ENCODE data around the gene CTDSP1. TPM values are rescaled to one million over a fixed set of nuclear protein-coding genes. Genes with fewer than 3 reads are reported as not detected.

Gene CTDSP1
- total RNA-seq, 2 experiments from 2014 or later: 67.8 to 73.5 TPM

DNA sequence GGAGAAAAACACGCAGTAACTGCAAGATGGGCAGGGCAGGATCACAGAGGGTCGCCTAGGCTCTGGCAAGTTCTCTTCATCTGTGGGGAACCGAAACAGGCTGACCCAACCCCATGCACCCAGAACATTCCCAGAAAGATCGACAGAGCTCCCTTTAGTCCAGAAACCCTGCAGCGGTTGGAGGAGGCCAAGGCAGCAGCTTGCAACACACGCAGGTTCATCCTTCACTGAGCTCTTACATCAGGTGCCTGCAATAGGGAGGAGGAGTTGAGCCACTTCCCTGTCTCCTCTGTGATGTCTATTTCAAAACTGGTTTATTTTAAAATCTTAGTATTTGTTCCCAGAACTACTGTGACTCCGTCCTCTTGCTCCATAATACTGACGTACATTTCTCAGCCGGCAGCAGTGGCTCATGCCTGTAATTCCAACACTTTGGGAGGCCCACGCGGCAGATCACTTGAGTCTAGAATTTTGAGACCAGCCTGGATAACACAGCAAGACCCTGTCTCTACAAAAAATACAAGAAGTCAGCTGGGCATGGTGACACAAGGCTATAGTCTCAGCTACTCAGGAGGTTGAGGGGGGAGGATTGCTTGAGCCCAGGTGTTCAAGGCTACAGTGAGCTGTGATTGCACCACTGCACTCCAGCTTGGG is 29.1 kb upstream of the CTDSP1 start:
- Mint-ChIP-seq H3K4me1 (peaks cover 6% of the 10 kb centered on the region), H3K36me3 (no peaks in the 10 kb centered on the region), H3K27me3 (no peaks in the 10 kb centered on the region), H3K4me3 (no peak overlapping the region), H3K27ac (no peak overlapping the region), H3K9me3 (no peaks in the 10 kb centered on the region)
- no peak for DNase-seq

DNA sequence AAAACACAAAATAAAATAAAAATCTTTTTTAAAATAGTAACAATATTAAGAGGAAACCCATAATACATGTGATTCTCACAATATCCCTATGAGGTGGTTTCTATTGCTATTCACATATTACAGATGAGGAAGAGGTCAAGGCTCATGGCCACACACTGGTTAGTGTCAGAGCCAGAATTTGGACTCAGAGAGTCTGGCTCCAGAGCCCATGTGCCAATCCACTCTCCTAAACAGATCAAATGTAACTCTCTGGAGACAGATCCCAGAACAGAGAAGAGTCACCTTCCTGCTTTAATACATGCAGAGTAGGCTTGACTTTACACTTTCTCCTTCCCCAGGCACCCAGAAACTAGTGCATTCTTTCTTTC is 27.7 kb upstream of the CTDSP1 start:
- Mint-ChIP-seq H3K4me1 (peaks cover 6% of the 10 kb centered on the region), H3K4me3 (no peak overlapping the region), H3K36me3 (no peaks in the 10 kb centered on the region), H3K27me3 (no peaks in the 10 kb centered on the region), H3K9me3 (no peaks in the 10 kb centered on the region), H3K27ac (no peak overlapping the region)
- DNase-seq: no peak

- Mint-ChIP-seq H3K36me3 (no peaks in the 10 kb centered on the region), H3K27me3 (no peaks in the 10 kb centered on the region), H3K4me3 (no peak overlapping the region), H3K9me3 (no peaks in the 10 kb centered on the region), H3K27ac (no peak overlapping the region), H3K4me1 (peaks cover 6% of the 10 kb centered on the region)
- no peak for DNase-seq
These were observed 24.9 kb upstream of the CTDSP1 start for GRCh38 chr2:218374795-218375194.

DNA sequence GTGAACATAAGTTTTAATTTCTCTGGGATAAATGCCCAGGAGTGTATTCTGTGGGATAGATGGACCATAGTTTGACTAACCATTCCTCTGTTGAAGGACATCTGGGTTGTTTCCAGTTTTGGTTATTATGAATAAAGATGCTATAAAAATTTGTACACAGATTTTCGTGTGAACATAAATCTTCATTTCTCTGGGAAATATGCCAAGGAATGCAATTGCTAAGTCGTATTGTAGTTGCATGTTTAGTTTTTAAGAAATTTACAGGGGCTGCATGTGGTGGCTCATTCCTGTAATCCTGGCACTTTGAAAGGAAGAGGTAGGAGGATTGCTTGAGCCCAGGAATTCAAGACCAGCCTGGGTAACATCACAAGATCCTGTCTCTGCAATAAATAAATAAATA is 24.5 kb upstream of the CTDSP1 start:
- DNase-seq: no peak
- Mint-ChIP-seq H3K4me1 (peaks cover 4% of the 10 kb centered on the region), H3K27ac (no peak overlapping the region), H3K27me3 (no peaks in the 10 kb centered on the region), H3K36me3 (no peaks in the 10 kb centered on the region), H3K4me3 (no peak overlapping the region), H3K9me3 (no peaks in the 10 kb centered on the region)

DNA sequence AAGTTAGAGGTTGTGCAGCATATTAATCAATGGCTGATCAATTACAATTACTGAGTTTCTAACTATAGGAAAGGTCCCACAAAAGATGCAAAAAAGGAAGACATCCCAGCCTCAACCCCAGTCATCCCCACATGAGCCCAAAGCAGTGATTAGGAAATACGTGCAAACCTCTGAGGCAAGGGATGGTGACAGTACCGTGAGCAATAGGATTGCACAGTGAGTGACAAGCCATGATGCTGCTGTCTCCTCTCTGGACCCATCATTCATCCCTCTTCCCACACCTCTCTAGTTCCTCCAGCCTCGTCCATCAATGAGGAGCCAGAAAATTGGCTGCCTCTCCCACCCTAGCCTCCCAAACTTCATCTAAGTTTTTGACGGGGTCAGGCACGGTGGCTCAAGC is 21.6 kb upstream of the CTDSP1 start:
- no peaks in the 10 kb centered on the region for H3K27me3 Mint-ChIP-seq
- H3K4me3 Mint-ChIP-seq: no peak overlapping the region
- no peak overlapping the region for H3K27ac Mint-ChIP-seq
- H3K36me3 Mint-ChIP-seq: no peaks in the 10 kb centered on the region
- H3K4me1 Mint-ChIP-seq: peaks cover 2% of the 10 kb centered on the region
- DNase-seq: no peak
- no peaks in the 10 kb centered on the region for H3K9me3 Mint-ChIP-seq

GRCh38 chr2:218381916-218382366 is 17.7 kb upstream of the CTDSP1 start, which contains the start of gene SLC11A1:
Gene SLC11A1, plus strand, starts transcription at chr2:218382273. Its CDS starts 96 bp downstream, at chr2:218382369.
- Mint-ChIP-seq H3K36me3 (no peaks in the 10 kb centered on the region), H3K4me1 (peaks cover 2% of the 10 kb centered on the region), H3K27me3 (no peaks in the 10 kb centered on the region), H3K4me3 (no peak within 1 kb of the TSS), H3K9me3 (no peaks in the 10 kb centered on the region), H3K27ac (no peak within 1 kb of the TSS)
- DNase-seq: no peak

DNA sequence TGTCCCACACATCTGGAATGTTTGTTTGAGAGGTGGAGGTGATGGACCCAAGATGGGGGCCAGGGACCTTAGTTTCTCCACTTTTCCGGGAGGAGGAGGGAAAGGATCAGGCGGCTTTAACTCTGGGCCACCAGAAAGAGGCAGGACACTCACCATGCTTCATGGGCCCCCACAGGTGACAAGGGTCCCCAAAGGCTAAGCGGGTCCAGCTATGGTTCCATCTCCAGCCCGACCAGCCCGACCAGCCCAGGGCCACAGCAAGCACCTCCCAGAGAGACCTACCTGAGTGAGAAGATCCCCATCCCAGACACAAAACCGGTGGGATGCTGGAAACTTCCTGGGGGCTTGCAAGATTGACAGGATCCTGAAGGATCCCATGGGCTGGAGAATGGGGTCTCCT is 16.9 kb upstream of the CTDSP1 start:
- Mint-ChIP-seq H3K27ac (no peak overlapping the region), H3K4me1 (peaks cover 7% of the 10 kb centered on the region), H3K4me3 (no peak overlapping the region), H3K27me3 (no peaks in the 10 kb centered on the region), H3K36me3 (no peaks in the 10 kb centered on the region), H3K9me3 (no peaks in the 10 kb centered on the region)
- no peak for DNase-seq

DNA sequence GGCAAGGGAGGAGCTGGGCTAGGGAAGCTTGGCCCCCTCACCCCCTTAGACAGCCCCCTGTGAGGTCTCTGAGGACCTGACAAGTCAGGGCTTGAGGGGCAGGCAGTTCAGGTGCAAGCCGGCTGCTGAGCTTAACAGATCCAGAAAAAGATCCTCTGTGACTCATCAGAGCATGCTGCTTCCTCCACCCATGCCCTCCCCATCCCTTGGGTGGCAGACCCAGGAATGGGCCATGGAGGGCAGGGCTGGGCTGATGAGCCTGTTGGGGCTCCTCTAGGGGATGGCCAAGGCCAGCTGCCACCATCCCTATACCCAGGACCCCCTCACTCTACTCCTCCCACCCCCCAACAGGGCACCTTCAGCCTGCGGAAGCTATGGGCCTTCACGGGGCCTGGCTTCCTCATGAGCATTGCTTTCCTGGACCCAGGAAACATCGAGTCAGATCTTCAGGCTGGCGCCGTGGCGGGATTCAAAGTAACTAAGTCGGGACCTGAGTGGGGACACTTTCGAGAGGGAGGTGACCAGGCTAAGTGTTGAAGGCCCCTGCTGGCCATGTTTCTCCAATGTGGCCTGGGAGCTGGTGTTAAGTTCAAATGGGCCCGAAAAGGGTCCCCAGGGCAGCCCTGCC is 15.7 kb upstream of the CTDSP1 start:
- Mint-ChIP-seq H3K9me3 (no peaks in the 10 kb centered on the region), H3K27me3 (no peaks in the 10 kb centered on the region), H3K4me3 (no peak overlapping the region), H3K36me3 (no peaks in the 10 kb centered on the region), H3K27ac (no peak overlapping the region), H3K4me1 (peaks cover 4% of the 10 kb centered on the region)
- no peak for DNase-seq

GRCh38 chr2:218384975-218385374 is 14.7 kb upstream of the CTDSP1 start:
- Mint-ChIP-seq H3K9me3 (no peaks in the 10 kb centered on the region), H3K36me3 (no peaks in the 10 kb centered on the region)

GRCh38 chr2:218386505-218387368 is 12.9 kb upstream of the CTDSP1 start:
- DNase-seq: no peak
- H3K27ac Mint-ChIP-seq: no peak overlapping the region
- H3K36me3 Mint-ChIP-seq: no peaks in the 10 kb centered on the region
- no peaks in the 10 kb centered on the region for H3K9me3 Mint-ChIP-seq
- H3K4me3 Mint-ChIP-seq: peak overlapping the region; percentile 34
- H3K4me1 Mint-ChIP-seq: peaks cover 4% of the 10 kb centered on the region
- H3K27me3 Mint-ChIP-seq: no peaks in the 10 kb centered on the region

More at GRCh38 chr2:218384975-218385374, 14.7 kb upstream of the CTDSP1 start:
- H3K27me3 Mint-ChIP-seq: no peaks in the 10 kb centered on the region
- no peak overlapping the region for H3K4me3 Mint-ChIP-seq
- no peak for DNase-seq
- H3K27ac Mint-ChIP-seq: no peak overlapping the region
- H3K4me1 Mint-ChIP-seq: peaks cover 4% of the 10 kb centered on the region

DNA sequence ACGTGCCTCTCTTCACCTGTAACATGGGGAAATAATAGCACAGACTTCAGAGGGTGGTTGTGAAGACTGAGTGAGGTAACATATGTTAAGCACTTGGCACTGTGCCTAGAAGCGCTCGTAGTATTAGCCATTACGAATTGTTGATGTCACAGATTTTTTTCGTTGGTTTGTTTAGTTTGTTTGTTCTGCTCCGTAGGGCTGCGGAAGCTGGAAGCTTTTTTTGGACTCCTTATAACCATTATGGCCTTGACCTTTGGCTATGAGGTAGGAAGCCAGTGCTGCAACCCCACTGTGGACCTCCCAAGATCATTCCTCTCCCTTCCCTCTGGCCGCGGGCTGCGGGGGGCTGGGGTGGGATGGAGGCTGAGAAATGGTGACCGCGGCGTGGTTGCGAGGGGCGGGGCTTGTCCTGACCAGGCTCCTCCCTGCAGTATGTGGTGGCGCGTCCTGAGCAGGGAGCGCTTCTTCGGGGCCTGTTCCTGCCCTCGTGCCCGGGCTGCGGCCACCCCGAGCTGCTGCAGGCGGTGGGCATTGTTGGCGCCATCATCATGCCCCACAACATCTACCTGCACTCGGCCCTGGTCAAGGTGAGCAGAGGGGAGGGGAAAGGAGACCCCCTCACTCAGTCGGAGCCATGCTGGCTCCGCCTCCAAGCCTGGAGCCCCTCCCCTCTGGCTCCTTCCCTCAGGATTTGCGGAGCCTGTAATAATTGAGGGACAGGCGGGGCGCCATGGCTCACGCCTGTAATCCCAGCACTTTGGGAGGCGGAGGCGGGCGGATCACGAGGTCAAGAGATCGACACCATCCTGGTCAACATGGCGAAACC is 12.1 kb upstream of the CTDSP1 start:
- DNase-seq: no peak
- no peak overlapping the region for H3K27ac Mint-ChIP-seq
- peaks cover 4% of the 10 kb centered on the region for H3K4me1 Mint-ChIP-seq
- no peaks in the 10 kb centered on the region for H3K9me3 Mint-ChIP-seq
- H3K4me3 Mint-ChIP-seq: peak overlapping the region; percentile 34
- H3K27me3 Mint-ChIP-seq: no peaks in the 10 kb centered on the region
- no peaks in the 10 kb centered on the region for H3K36me3 Mint-ChIP-seq

- Mint-ChIP-seq H3K36me3 (no peaks in the 10 kb centered on the region), H3K27me3 (no peaks in the 10 kb centered on the region), H3K27ac (no peak overlapping the region), H3K4me3 (no peak overlapping the region), H3K4me1 (peaks cover 9% of the 10 kb centered on the region), H3K9me3 (no peaks in the 10 kb centered on the region)
- DNase-seq: no peak
These were observed 10.1 kb upstream of the CTDSP1 start for GRCh38 chr2:218389333-218390150.

- Mint-ChIP-seq H3K9me3 (no peaks in the 10 kb centered on the region), H3K27ac (no peak overlapping the region), H3K4me1 (peaks cover 13% of the 10 kb centered on the region), H3K4me3 (no peak overlapping the region), H3K27me3 (no peaks in the 10 kb centered on the region), H3K36me3 (no peaks in the 10 kb centered on the region)
- no peak for DNase-seq
These were observed 8.5 kb upstream of the CTDSP1 start for GRCh38 chr2:218391202-218391601.

GRCh38 chr2:218392459-218392858 is 7.2 kb upstream of the CTDSP1 start:
- H3K4me1 Mint-ChIP-seq: peaks cover 19% of the 10 kb centered on the region
- no peak for DNase-seq
- no peak overlapping the region for H3K27ac Mint-ChIP-seq
- no peak overlapping the region for H3K4me3 Mint-ChIP-seq
- H3K27me3 Mint-ChIP-seq: no peaks in the 10 kb centered on the region
- no peaks in the 10 kb centered on the region for H3K36me3 Mint-ChIP-seq
- no peaks in the 10 kb centered on the region for H3K9me3 Mint-ChIP-seq

Data from activated naive CD8-positive, alpha-beta T cell treated with anti-CD3 and anti-CD28 coated beads for 36 hours (primary cell).